Stimulated activated CD8-positive, alpha-beta memory T cell treated with anti-CD3 and anti-CD28 coated beads, Interleukin-15, amount 100 ng/mL, for 4 hours (primary cell): ENCODE data around the gene RNU7-1.
"Not testable (repeated sequence)": the region's sequence is repeated elsewhere in the genome, so short reads cannot be mapped to it uniquely, and the experiment has no call there.

Experiments used
- DNase-seq, 2 donors: peaks; one replicate each; pipeline ENCODE4 v3.0.0-alpha.2; 2020; ENCODE audit warnings: low read depth in 2 of 2

RNU7-1 gene

GRCh38 chr12:6943722-6944380, at the start of gene RNU7-1, which contains the start of gene C12orf57:
TSS of gene RNU7-1 (plus strand) at chr12:6943816.
TSS of gene C12orf57 (plus strand) at chr12:6944022. CDS start at chr12:6944122, 100 bp downstream.
- DNase-seq: no peak

- no peak for DNase-seq
These were observed 49.3 kb upstream of the RNU7-1 start for GRCh38 chr12:6894321-6894720.

GRCh38 chr12:6896846-6897435, 46.7 kb upstream of the RNU7-1 start:
- no peak for DNase-seq

DNA sequence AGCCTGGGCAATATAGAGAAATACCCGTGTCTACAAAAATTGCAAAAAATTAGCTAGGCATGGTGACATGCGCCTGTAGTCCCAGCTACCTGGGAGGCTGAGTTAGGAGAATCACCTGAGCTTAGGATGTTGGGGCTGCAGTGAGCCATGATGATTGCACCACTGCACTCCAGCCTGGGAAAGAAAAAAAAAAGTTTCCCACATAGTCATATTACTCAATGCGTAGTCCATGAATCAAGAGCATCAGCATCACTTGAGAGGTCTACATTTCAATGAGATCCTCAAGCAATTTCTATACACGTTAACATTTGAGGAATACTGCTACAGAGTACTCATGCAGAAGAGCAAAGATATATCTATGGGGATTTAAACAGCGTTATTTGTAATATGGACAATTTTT, 44.2 kb upstream of the RNU7-1 start:
- DNase-seq: no peak

- no peak for DNase-seq
These were observed 43.6 kb upstream of the RNU7-1 start for GRCh38 chr12:6899837-6900519.

DNA sequence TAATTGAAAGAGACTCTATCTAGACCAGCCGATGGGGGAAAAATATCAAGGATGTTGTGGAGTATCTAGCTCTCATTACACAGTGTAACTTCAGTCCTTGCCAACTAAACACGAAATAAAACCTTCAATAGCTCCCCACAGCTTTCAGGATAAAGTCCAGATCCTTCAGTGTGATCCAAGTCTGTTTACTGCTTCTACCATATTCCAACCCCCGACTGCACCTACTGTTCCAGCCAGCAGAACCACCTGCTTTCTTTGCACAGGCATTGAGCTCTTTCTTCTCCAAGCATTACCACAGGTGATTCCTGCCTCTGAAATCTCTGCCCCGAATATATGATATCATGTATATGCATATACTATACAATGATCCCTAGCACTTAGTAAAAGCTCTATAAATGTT, 41.2 kb upstream of the RNU7-1 start:
- DNase-seq: no peak

DNA sequence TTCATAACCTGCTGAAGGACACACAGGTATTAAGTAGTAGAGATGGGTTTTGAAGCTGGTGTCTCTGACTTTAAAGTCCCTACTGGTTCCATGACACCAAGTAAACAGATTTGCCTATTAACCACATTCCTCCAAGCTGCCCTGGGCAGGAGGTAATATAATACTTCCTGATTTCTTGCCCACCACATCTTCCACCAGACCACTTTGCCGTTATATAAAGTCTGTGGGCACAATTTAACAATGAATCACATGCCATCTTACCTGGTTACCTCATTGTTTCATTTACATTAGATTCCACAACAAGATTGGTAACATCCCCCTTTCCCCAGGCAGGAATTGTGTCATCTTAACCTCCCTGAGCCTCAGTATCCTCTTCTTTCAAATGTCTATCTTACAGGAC, 39.9 kb upstream of the RNU7-1 start:
- no peak for DNase-seq

DNA sequence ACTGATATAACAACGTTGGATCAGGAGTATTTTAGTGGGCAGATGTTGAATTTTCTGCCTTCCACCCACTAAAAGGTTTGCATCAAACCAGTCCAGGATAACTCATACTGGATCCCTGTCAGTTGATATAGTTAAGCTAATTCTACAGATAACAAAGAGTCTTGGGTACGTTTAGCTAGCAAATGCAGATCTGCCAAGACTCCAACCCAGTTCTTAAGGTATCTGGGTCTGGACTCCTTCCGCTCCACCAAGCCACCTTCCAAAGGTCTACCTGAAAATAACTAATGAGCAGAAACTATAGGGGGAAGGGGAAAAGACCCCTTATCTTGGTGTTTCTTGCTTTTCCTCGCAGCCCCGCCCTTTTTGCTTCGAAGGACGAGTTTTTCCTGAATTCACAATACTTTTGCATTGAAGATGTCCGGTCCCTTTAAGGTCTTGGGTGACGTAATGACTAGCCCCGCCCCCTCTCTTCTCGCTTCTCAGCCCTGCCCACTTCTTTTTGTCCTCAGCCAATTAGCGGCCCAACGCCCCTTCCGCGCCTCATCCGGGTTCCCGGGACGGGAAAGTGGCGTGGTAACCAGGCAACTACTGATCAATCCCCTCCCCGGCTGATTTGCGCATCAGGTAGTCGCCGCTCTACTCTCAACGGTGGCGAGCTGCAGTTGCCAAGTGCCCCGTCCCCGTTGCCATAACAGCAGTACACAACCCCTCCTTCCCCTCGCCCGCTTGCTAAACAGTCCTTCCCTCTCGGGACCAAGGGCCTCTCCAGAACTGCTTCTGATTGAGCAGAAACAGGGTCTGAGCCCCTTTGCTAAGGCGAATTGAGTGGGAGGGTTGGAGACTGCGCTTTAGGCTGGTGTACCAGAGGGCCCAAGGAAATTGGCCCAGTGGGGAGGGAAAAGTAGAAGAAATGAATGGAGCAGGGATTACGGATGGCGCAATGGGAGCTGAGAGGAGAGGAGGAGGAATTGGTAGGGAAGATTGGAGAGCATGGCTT, 39.0 kb upstream of the RNU7-1 start, which contains the start of gene LRRC23:
Gene LRRC23, plus strand, starts transcription at position 543 of the 997 bp plus-strand sequence. CDS start 812 bp downstream, outside the sequence.
- peak; percentile 89 to 94 for DNase-seq

- no peak for DNase-seq
These were observed 38.1 kb upstream of the RNU7-1 start for GRCh38 chr12:6905414-6906040.

GRCh38 chr12:6908141-6908540, 35.5 kb upstream of the RNU7-1 start:
- DNase-seq: not testable (repeated sequence)

DNA sequence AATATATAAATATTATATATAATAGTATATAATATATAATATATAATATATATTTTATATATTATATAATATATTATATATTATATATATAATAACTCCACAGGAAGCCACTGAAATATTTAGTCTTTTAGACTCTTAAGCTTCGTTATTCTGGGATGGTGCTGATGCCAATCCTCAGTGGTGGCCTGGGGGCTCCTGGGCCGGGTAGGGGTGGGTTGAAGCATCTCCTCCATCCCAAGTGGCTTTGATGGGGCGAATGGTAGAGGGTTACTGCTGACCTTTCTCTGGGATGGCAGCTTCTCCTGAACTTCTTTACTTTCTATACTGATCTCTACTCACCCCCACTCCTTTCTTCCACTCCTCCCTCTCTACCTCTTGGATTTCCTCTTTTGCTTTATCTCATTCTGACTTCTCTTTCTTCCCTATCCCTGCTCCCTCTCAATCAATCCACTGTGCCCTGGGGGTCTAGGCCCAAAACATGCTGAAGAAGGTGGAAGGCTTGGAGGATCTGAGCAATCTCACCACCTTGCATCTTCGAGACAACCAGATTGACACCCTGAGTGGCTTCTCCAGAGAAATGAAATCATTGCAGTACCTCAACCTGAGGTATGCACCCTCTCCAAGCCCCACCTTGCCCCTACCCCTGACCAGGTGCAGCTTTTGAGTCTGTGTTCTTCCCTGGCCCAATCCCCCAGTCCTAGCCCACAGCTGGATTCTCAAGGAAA, 34.0 kb upstream of the RNU7-1 start:
- DNase-seq: no peak

GRCh38 chr12:6912164-6912935, 31.3 kb upstream of the RNU7-1 start:
- DNase-seq: no peak

DNA sequence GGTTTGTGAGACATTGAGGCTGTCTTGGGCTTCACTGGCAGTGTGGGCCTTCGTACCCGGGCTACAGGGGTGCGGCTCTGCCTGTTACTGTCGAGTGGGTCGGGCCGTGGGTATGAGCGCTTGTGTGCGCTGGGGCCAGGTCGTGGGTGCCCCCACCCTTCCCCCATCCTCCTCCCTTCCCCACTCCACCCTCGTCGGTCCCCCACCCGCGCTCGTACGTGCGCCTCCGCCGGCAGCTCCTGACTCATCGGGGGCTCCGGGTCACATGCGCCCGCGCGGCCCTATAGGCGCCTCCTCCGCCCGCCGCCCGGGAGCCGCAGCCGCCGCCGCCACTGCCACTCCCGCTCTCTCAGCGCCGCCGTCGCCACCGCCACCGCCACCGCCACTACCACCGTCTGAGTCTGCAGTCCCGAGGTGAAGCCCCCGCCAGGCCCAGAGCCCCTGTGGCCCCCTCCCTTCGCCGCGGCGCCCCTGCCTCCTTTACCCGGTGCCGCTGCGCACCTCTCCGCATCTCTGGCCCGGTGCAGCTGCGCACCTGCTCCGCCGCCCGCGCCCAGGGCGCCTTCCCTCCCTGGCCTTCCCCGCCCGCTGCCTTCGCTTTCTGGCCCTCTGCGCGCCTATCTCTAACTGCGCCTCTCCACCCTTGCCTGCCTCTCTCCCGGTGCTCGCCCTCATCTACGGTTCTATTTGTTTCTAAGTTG, 29.2 kb upstream of the RNU7-1 start, which contains the start of gene ENO2:
Gene ENO2, plus strand, starts transcription at position 335 of the 701 bp plus-strand sequence. CDS start 1,253 bp downstream, outside the sequence.
- peak; percentile 76 to 79 for DNase-seq

GRCh38 chr12:6914947-6915788, 28.4 kb upstream of the RNU7-1 start:
- no peak for DNase-seq

- DNase-seq: no peak
These were observed 27.8 kb upstream of the RNU7-1 start for GRCh38 chr12:6915789-6916285.

DNA sequence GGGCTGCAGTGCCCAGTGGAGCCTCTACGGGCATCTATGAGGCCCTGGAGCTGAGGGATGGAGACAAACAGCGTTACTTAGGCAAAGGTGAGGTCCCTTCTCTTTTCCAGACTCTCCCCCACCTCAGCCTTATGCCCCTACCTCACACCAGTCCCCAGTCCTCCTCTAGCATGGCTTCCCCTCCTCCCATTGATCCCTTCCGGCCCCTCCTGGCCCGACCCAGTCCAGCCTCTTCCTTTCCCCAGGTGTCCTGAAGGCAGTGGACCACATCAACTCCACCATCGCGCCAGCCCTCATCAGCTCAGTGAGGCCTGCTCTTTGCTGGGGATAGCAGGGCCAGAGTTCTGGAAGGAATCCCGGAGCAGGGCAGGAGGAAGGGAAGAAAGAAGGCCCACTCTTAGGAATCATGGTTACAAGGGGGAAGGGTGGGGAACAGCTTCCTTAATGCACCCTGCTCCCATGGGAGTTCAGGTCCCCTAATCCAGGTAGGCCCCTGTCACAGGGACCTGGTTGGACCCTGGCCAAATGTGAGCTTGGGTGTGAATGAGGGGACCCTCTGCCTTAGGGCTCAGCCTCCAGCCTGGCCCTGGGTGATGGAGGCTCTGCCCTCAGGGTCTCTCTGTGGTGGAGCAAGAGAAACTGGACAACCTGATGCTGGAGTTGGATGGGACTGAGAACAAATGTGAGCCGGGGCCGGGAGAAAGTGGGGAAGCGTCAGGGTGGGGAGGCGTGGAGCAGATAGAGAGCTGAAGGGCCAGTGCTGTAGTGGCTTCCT, 27.0 kb upstream of the RNU7-1 start:
- DNase-seq: no peak
